ENCODE measurements around the gene CAPN3.

Gene CAPN3

GRCh38 chr15:42456531-42456930 is 97.2 kb downstream of the CAPN3 start:
- DNase-seq (ENCODE audit: low read depth): no peak

DNA sequence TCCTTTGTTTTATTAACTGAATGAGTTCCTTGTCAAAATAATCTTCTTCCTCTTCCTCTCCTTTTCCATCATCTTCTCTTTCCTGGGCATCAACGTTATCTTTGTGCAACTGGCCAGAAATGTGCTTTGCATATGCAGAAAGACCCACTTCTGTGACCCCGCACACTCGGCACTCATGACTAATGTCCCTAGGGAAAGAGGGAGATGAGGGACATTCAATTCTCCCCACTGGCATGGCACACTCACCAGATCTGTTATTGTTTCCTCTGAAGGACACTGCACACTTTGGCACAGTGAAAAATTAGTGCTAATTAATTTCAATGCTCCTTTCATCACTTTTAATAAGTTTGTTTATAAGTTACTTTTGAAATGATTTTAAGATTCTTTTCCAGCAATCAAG is 97.7 kb downstream of the CAPN3 start:
- DNase-seq (ENCODE audit: low read depth): peak; percentile 28

GRCh38 chr15:42457445-42458442 is 98.4 kb downstream of the CAPN3 start:
- peak; percentile 93 for DNase-seq (ENCODE audit: low read depth)

- no peak for DNase-seq (ENCODE audit: low read depth)
These were observed 102.0 kb downstream of the CAPN3 start for GRCh38 chr15:42461261-42461660.
